Measurements from ENCODE around the gene SERPINE3.

GRCh38 chr13:51332566-51333361 is 6.7 kb upstream of the SERPINE3 start:
- TF ChIP-seq SP1 (IDR thresholded peaks at IDR 0.05) (no peak), ARNT (IDR thresholded peaks at IDR 0.05) (no peak)
